H1 (cell line): ENCODE data around the gene HECTD4. TPM values are rescaled to one million over a fixed set of nuclear protein-coding genes. Genes with fewer than 3 reads are reported as not detected.

ENCODE experiments used
- CTCF ChIA-PET: fragments of 300-600 bp; sonication (Branson Sonifier 250); formaldehyde crosslinking; loops from one replicate; lab custom pipeline; 2021; ENCODE audit not compliant: partially characterized antibody; lab: Charles Lee
- POLR2A ChIA-PET: fragments of 300-600 bp; sonication (Branson Sonifier 250); formaldehyde crosslinking; loops from one replicate; lab custom pipeline; 2021; ENCODE audit warnings: inconsistent platforms; ENCODE audit not compliant: partially characterized antibody; lab: Charles Lee
- DNase-seq, 2 experiments: peaks; one replicate each; pipeline versions ENCODE4 v3.0.0 to v3.0.0-alpha.2; 2010 to 2022; ENCODE audit warnings: low spot score in 2 of 2, low read depth in 1 of 2, mixed read lengths in 1 of 2
- FAIRE-seq: peaks from 2 replicates; lab custom pipeline; 2011; peaks lifted over from hg19 to GRCh38; lab: Jason Lieb, UNC
- H2AFZ ChIP-seq: 2 replicates; pipeline ENCODE4 v1.8.1; 2012; ENCODE audit warnings: low read length, inconsistent platforms
- H2AK5ac ChIP-seq: 2 replicates; pipeline ENCODE4 v1.6.1; 2013; ENCODE audit warnings: low read depth, low read length
- H2BK120ac ChIP-seq: replicated peaks from 2 replicates; pipeline ENCODE3; 2013; ENCODE audit warnings: low read depth, low read length, inconsistent platforms
- H2BK12ac ChIP-seq: 2 replicates; pipeline ENCODE4 v1.6.1; 2013; ENCODE audit warnings: low read depth, low read length
- H2BK15ac ChIP-seq: 2 replicates; pipeline ENCODE4 v1.6.1; 2013; ENCODE audit warnings: low read length
- H2BK20ac ChIP-seq: 2 replicates; pipeline ENCODE4 v1.6.1; 2013; ENCODE audit warnings: low read length
- H2BK5ac ChIP-seq: 2 replicates; pipeline ENCODE4 v1.6.1; 2013; ENCODE audit warnings: low read depth, low read length
- H3K14ac ChIP-seq: 2 replicates; pipeline ENCODE4 v1.6.1; 2013; ENCODE audit warnings: inconsistent platforms; ENCODE audit not compliant: insufficient read length
- H3K18ac ChIP-seq: 2 replicates; pipeline ENCODE4 v1.6.1; 2013; ENCODE audit warnings: low read length; ENCODE audit errors: extremely low read depth
- H3K23ac ChIP-seq: 2 replicates; pipeline ENCODE4 v1.6.1; 2013; ENCODE audit warnings: inconsistent platforms; ENCODE audit not compliant: insufficient read length
- H3K23me2 ChIP-seq: 2 replicates; pipeline ENCODE4 v1.6.1; 2013; ENCODE audit warnings: low read depth, low read length
- H3K27ac ChIP-seq: 2 replicates; pipeline ENCODE4 v1.6.1; 2011; ENCODE audit warnings: low read depth, low read length, inconsistent platforms
- H3K27me3 ChIP-seq, 4 experiments: replicated peaks in 1 of 4; 1 replicate in 1 of 4; 2 replicates in 3 of 4; pipeline versions ENCODE4 v1.6.1 to v1.8.1; 2011 to 2013; ENCODE audit warnings: low read length in 3 of 4, mild to moderate bottlenecking in 3 of 4, inconsistent platforms in 2 of 4, mixed read lengths in 2 of 4, moderate library complexity in 1 of 4; ENCODE audit not compliant: control insufficient read depth in 3 of 4, insufficient read depth in 3 of 4; ENCODE audit errors: extremely low read depth in 1 of 4
- H3K36me3 ChIP-seq, 4 experiments: 2 replicates each; pipeline versions ENCODE4 v1.6.1 to v1.8.1; 2011 to 2013; ENCODE audit warnings: mild to moderate bottlenecking in 4 of 4, low read length in 3 of 4, moderate library complexity in 2 of 4, control low read depth in 1 of 4, inconsistent platforms in 1 of 4; ENCODE audit not compliant: insufficient read depth in 4 of 4, control insufficient read depth in 2 of 4
- H3K4ac ChIP-seq: replicated peaks from 2 replicates; pipeline ENCODE3; 2013; ENCODE audit warnings: low read length, low read depth, mixed read lengths, inconsistent platforms; ENCODE audit not compliant: insufficient read length
- H3K4me1 ChIP-seq, 4 experiments: replicated peaks in 1 of 4; 1 replicate in 1 of 4; 2 replicates in 3 of 4; pipeline versions ENCODE4 v1.6.1 to v1.8.1; 2011 to 2013; ENCODE audit warnings: low read length in 3 of 4, inconsistent platforms in 2 of 4, mixed read lengths in 1 of 4; ENCODE audit not compliant: insufficient read depth in 4 of 4, control insufficient read depth in 3 of 4
- H3K4me2 ChIP-seq, 2 experiments: 2 replicates each; pipeline versions ENCODE4 v1.6.1 to v1.8.1; 2011 to 2013; ENCODE audit warnings: low read depth in 2 of 2, low read length in 2 of 2, control low read depth in 1 of 2, inconsistent platforms in 1 of 2, mild to moderate bottlenecking in 1 of 2; ENCODE audit not compliant: insufficient read depth in 1 of 2
- H3K4me3 ChIP-seq, 4 experiments: fragments of 200-600, 300-600 bp in 1 of 4; sonication (generic), shearing (Covaris generic), sonication (Bioruptor Twin) in 1 of 4; 2 replicates each; pipeline versions ENCODE4 v1.5.1 to v1.8.1; 2011 to 2016; ENCODE audit warnings: low read length in 4 of 4, low read depth in 3 of 4, control low read depth in 2 of 4, inconsistent platforms in 2 of 4, mild to moderate bottlenecking in 2 of 4, mixed read lengths in 1 of 4, moderate library complexity in 1 of 4; ENCODE audit not compliant: insufficient read depth in 2 of 4; ENCODE audit errors: extremely low read depth in 1 of 4
- H3K56ac ChIP-seq: replicated peaks from 2 replicates; pipeline ENCODE3; 2013; ENCODE audit warnings: low read depth, mild to moderate bottlenecking, mixed read lengths, low read length, inconsistent platforms; ENCODE audit not compliant: insufficient read length
- H3K79me1 ChIP-seq: 2 replicates; pipeline ENCODE4 v1.6.1; 2013; ENCODE audit warnings: low read depth, low read length, control low read depth
- H3K79me2 ChIP-seq, 2 experiments: 2 replicates each; pipeline versions ENCODE4 v1.6.1 to v1.8.1; 2012 to 2013; ENCODE audit warnings: low read length in 2 of 2, mild to moderate bottlenecking in 2 of 2, inconsistent platforms in 1 of 2; ENCODE audit not compliant: insufficient read depth in 2 of 2, control insufficient read depth in 1 of 2
- H3K9ac ChIP-seq, 4 experiments: replicated peaks in 1 of 4; 1 replicate in 1 of 4; 2 replicates in 3 of 4; pipeline versions ENCODE4 v1.6.1 to v1.8.1; 2011 to 2013; ENCODE audit warnings: low read depth in 3 of 4, low read length in 3 of 4, control low read depth in 2 of 4, mild to moderate bottlenecking in 2 of 4, moderate library complexity in 2 of 4, inconsistent platforms in 1 of 4; ENCODE audit errors: extremely low read depth in 1 of 4
- H3K9me3 ChIP-seq, 2 experiments: 2 replicates each; pipeline versions ENCODE4 v1.6.1 to v1.8.1; 2012 to 2013; ENCODE audit warnings: mild to moderate bottlenecking in 2 of 2, moderate library complexity in 2 of 2, control low read depth in 1 of 2, inconsistent platforms in 1 of 2, low read depth in 1 of 2, low read length in 1 of 2, mixed read lengths in 1 of 2; ENCODE audit not compliant: insufficient read depth in 2 of 2
- H4K20me1 ChIP-seq, 2 experiments: replicated peaks in 1 of 2; 2 replicates each; pipeline versions ENCODE3 to v1.8.1; 2011 to 2013; ENCODE audit warnings: inconsistent platforms in 2 of 2, low read length in 2 of 2, mild to moderate bottlenecking in 1 of 2; ENCODE audit not compliant: insufficient read depth in 2 of 2, control insufficient read depth in 1 of 2
- H4K5ac ChIP-seq: 2 replicates; pipeline ENCODE4 v1.6.1; 2013; ENCODE audit warnings: low read length, low read depth, mixed read lengths, inconsistent platforms; ENCODE audit not compliant: insufficient read length
- H4K8ac ChIP-seq: 2 replicates; pipeline ENCODE4 v1.8.0; 2013; ENCODE audit warnings: mild to moderate bottlenecking, moderate library complexity, low read length, inconsistent platforms; ENCODE audit not compliant: insufficient read depth; ENCODE audit errors: extremely low read depth
- H4K91ac ChIP-seq: replicated peaks from 2 replicates; pipeline ENCODE3; 2013; ENCODE audit warnings: low read length, mixed read lengths, inconsistent platforms; ENCODE audit not compliant: insufficient read length
- BCL11A ChIP-seq, 2 experiments: IDR thresholded peaks; one replicate each; pipeline ENCODE4 v1.6.1; 2011; ENCODE audit warnings: low read depth in 2 of 2, low read length in 2 of 2, mild to moderate bottlenecking in 2 of 2
- BRCA1 ChIP-seq: IDR thresholded peaks from 2 replicates; pipeline ENCODE4 v1.6.1; 2012; ENCODE audit warnings: low read depth, low read length, improper control_type of control experiment
- CHD2 ChIP-seq: IDR thresholded peaks from 2 replicates; pipeline ENCODE4 v1.6.1; 2012; ENCODE audit warnings: low read length, improper control_type of control experiment
- GABPA ChIP-seq: IDR thresholded peaks from 2 replicates; pipeline ENCODE4 v1.6.1; 2011; ENCODE audit warnings: mild to moderate bottlenecking, low read length, moderate library complexity, borderline replicate concordance; ENCODE audit not compliant: insufficient read depth
- KDM4A ChIP-seq: IDR thresholded peaks from one replicate; pipeline ENCODE4 v1.7.1; 2012; ENCODE audit warnings: low read depth, mild to moderate bottlenecking, moderate library complexity, low read length, inconsistent platforms; ENCODE audit not compliant: severe bottlenecking
- POLR2A ChIP-seq, 2 experiments: IDR thresholded peaks; 1 replicate in 1 of 2; 2 replicates in 1 of 2; pipeline ENCODE4 v1.6.1; 2011; ENCODE audit warnings: low read depth in 2 of 2, low read length in 2 of 2, mild to moderate bottlenecking in 2 of 2; ENCODE audit errors: control extremely low read depth in 1 of 2
- RNF2 ChIP-seq: fragments of 200-900, 300-1000 bp; sonication (generic); IDR thresholded peaks from 2 replicates; pipeline ENCODE4 v1.7.1; 2016; ENCODE audit warnings: borderline replicate concordance, low read depth, mild to moderate bottlenecking, antibody characterized with exemption, low read length; ENCODE audit not compliant: poor library complexity, severe bottlenecking; ENCODE audit errors: missing control alignments
- SIN3A ChIP-seq, 2 experiments: IDR thresholded peaks in 1 of 2; conservative IDR thresholded peaks in 1 of 2; 2 replicates each; pipeline ENCODE4 v1.6.1; 2011 to 2012; ENCODE audit warnings: low read length in 2 of 2, improper control_type of control experiment in 1 of 2, low read depth in 1 of 2, mild to moderate bottlenecking in 1 of 2
- WGBS, 2 experiments: shearing (Covaris generic) in 1 of 2; methylation state at CpG; one replicate each; pipeline versions ENCODE4 v1.1.6 to v1.1.7; 2013 to 2015; ENCODE audit warnings: low lambda C conversion rate in 2 of 2, mixed read lengths in 2 of 2, inconsistent platforms in 1 of 2, low coverage in 1 of 2, missing lambda C conversion rate in 1 of 2; ENCODE audit not compliant: insufficient replicate concordance in 2 of 2, insufficient coverage in 1 of 2, insufficient read length in 1 of 2; ENCODE audit errors: extremely low coverage in 1 of 2, missing lambda C conversion rate in 1 of 2; 5-methylcytosine and 5-hydroxymethylcytosine counted together
- polyA plus RNA-seq, 7 experiments: library from polyadenylated mRNA; depleted of rRNA in 3 of 7; stranded (reverse) in 5 of 7; unstranded in 2 of 7; fragments of >200 nt in 5 of 7; fragments of 200-250 nt in 2 of 7; gene quantifications; 1 replicate in 5 of 7; 2 replicates in 1 of 7; 4 replicates in 1 of 7; pipeline versions ENCODE4 v1.2.1 to v1.2.3, GENCODE V29; 2011 to 2013; ENCODE audit warnings: missing spikeins in 2 of 7, mixed read lengths in 2 of 7
- total RNA-seq: library from RNA; stranded (reverse); fragmentation: NEBNext Ultra II Directional; extraction: Animal tissue kit (Norgen Biotek cat#: 25700); gene quantifications from 2 replicates; pipeline ENCODE4 v1.2.1, GENCODE V29; 2021

Gene HECTD4
- total and polyA plus RNA-seq, 2 of the 8 experiments (the other 6 are each of a cell fraction or from before 2014, with no cell fraction given): 6.5 to 33.7 TPM

DNA sequence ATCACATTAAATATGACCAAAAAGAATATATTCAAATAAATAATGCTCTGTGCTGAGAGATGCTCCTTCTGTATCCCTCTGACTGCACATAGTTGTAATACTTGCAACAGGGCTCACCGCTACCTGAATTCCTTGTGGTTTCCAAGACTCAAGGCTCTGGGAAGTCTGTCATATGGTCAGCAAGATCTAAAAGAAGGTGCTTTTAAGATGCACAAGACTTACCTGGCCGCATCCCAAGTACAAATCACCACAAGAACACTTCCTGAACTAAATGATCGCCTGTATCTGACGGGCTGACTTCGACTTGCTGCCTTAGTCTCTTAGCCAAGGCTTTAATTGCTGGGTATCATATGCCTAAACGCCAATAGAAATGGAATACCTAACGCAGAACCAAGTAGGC, 67.2 kb downstream of the HECTD4 start:
- Histone ChIP-seq H4K8ac (no peak overlapping the region), H3K4ac (no peak overlapping the region), H2AFZ (no peak overlapping the region), H3K23ac (no peak overlapping the region), H4K20me1 (peaks cover 0 to 2% of the 10 kb centered on the region in 2 experiments), H3K56ac (no peak overlapping the region), H3K79me2 (no peaks in the 10 kb centered on the region), H2BK120ac (no peak overlapping the region), H2BK20ac (no peak overlapping the region), H3K4me2 (no peak overlapping the region), H3K4me3 (no peak overlapping the region), H3K9me3 (no peaks in the 10 kb centered on the region), H2AK5ac (no peak overlapping the region), H3K23me2 (no peaks in the 10 kb centered on the region), H2BK5ac (no peak overlapping the region), H2BK15ac (no peak overlapping the region), H4K91ac (no peak overlapping the region), H3K36me3 (peaks cover 0 to 10% (median 2%) of the 10 kb centered on the region in 4 experiments; a peak in 3 of 8 replicates), H4K5ac (no peak overlapping the region), H3K4me1 (no peaks in the 10 kb centered on the region), H3K14ac (no peak overlapping the region), H3K27ac (no peak overlapping the region), H3K9ac (no peak overlapping the region), H3K18ac (no peak overlapping the region), H3K27me3 (no peaks in the 10 kb centered on the region), H3K79me1 (no peaks in the 10 kb centered on the region), H2BK12ac (no peak overlapping the region)
- CTCF ChIA-PET: no interaction called here
- DNase-seq (no peak), FAIRE-seq (no peak)
- POLR2A ChIA-PET: no interaction called here
- WGBS, 2 experiments: 87% methylated on average over 7 of the region's 7 CpGs; no CpG with 5 or more reads in 1 of the 2 experiments
- TF ChIP-seq KDM4A: no peak
- no peak for TF ChIP-seq BCL11A (IDR thresholded peaks at IDR 0.05; ENCODE audit: low read depth in 2 of 2, low read length in 2 of 2)
- TF ChIP-seq GABPA: no peak
- TF ChIP-seq CHD2: no peak
- no peak for TF ChIP-seq POLR2A (IDR thresholded peaks at IDR 0.05; ENCODE audit: control extremely low read depth in 1 of 2, low read depth in 2 of 2, low read length in 2 of 2)
- no peak for TF ChIP-seq SIN3A (conservative IDR thresholded peaks at IDR 0.05 in 1 of 2, IDR thresholded peaks at IDR 0.05 in 1 of 2; ENCODE audit: low read depth in 1 of 2, low read length in 2 of 2)
- TF ChIP-seq RNF2: no peak
- TF ChIP-seq BRCA1: no peak
